ENCODE results near the gene SLC26A4. TPM values are rescaled to one million over a fixed set of nuclear protein-coding genes. Genes with fewer than 3 reads are reported as not detected.

SLC26A4 gene
- total RNA-seq, 4 donors from 2014 or later, result 0.18 to 0.27 TPM; not detected in 2

GRCh38 chr7:107718456-107719193 is 58.0 kb downstream of the SLC26A4 start:
- no peak for DNase-seq
- Histone ChIP-seq H3K27ac (no peak overlapping the region), H3K36me3 (no peaks in the 10 kb centered on the region), H3K4me3 (no peak overlapping the region), H3K4me1 (no peaks in the 10 kb centered on the region), H3K27me3 (no peaks in the 10 kb centered on the region), H3K9me3 (no peaks in the 10 kb centered on the region)
- no peak for TF ChIP-seq POLR2A (IDR thresholded peaks at IDR 0.05)
- TF ChIP-seq CTCF (IDR thresholded peaks at IDR 0.05), result no peak

GRCh38 chr7:107721286-107721685 is 60.7 kb downstream of the SLC26A4 start:
- Histone ChIP-seq H3K4me3 (no peak overlapping the region), H3K36me3 (no peaks in the 10 kb centered on the region), H3K27ac (no peak overlapping the region), H3K4me1 (no peaks in the 10 kb centered on the region), H3K9me3 (no peaks in the 10 kb centered on the region), H3K27me3 (no peaks in the 10 kb centered on the region)
- DNase-seq, result no peak
- TF ChIP-seq POLR2A (IDR thresholded peaks at IDR 0.05) (no peak), CTCF (IDR thresholded peaks at IDR 0.05) (no peak)

GRCh38 chr7:107723255-107723654 is 62.6 kb downstream of the SLC26A4 start:
- TF ChIP-seq POLR2A (IDR thresholded peaks at IDR 0.05) (no peak), CTCF (IDR thresholded peaks at IDR 0.05) (no peak)
- H3K27ac ChIP-seq, result no peak overlapping the region
- no peak overlapping the region for H3K4me3 ChIP-seq
- H3K36me3 ChIP-seq, result no peaks in the 10 kb centered on the region
- no peaks in the 10 kb centered on the region for H3K9me3 ChIP-seq
- H3K27me3 ChIP-seq, result no peaks in the 10 kb centered on the region
- no peaks in the 10 kb centered on the region for H3K4me1 ChIP-seq
- DNase-seq, result no peak

- Histone ChIP-seq H3K9me3 (no peaks in the 10 kb centered on the region), H3K4me1 (no peaks in the 10 kb centered on the region), H3K36me3 (no peaks in the 10 kb centered on the region), H3K27ac (no peak overlapping the region), H3K27me3 (no peaks in the 10 kb centered on the region), H3K4me3 (no peak overlapping the region)
- peak in 2 of 3 donors; percentile 56 to 78 for DNase-seq
- TF ChIP-seq POLR2A (IDR thresholded peaks at IDR 0.05) (no peak), CTCF (IDR thresholded peaks at IDR 0.05) (peak; percentile 47 to 82 (median 78))
Observed at GRCh38 chr7:107725138-107725740, 64.6 kb downstream of the SLC26A4 start.

- Histone ChIP-seq H3K9me3 (no peaks in the 10 kb centered on the region), H3K27ac (no peak overlapping the region), H3K36me3 (no peaks in the 10 kb centered on the region), H3K4me1 (no peaks in the 10 kb centered on the region), H3K4me3 (no peak overlapping the region), H3K27me3 (no peaks in the 10 kb centered on the region)
- no peak for DNase-seq
- TF ChIP-seq CTCF (IDR thresholded peaks at IDR 0.05) (no peak), POLR2A (IDR thresholded peaks at IDR 0.05) (no peak)
Observed at GRCh38 chr7:107726356-107727130, 65.9 kb downstream of the SLC26A4 start.
